HS-27A (cell line): ENCODE measurements around the gene CD244.

Experiments used
- DNase-seq: peaks from one replicate; pipeline ENCODE4 v3.0.0-alpha.2; 2012; ENCODE audit warnings: low read depth, missing footprints

CD244 gene

DNA sequence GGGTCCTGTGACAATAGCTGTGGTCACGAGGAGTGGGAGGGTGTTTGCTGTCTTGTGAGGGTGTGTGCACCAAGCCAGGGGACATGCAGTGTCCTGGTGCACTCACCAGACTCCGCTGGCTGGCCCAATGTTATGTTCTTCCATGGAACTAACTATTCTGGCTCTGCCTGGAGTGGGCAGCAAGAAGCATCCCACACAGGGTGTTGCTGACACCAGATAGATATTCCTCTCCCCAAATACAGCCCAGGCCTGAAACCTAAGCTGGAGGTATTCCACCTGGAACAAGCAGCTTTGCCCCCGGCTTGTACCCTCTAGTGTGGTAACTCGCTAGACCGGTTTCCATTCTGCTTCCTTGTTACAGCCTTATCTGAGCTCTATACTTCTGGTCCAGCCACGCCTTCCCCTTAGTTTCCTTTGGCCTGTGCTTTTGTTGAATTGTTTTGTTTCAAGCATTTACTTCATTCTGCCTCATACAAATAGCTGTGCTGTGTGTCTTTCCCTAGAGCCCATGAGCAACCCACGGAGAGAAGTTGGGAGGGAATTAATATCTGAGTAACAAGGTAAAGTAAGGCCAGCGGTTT, 81.4 kb downstream of the CD244 start:
- DNase-seq: no peak

DNA sequence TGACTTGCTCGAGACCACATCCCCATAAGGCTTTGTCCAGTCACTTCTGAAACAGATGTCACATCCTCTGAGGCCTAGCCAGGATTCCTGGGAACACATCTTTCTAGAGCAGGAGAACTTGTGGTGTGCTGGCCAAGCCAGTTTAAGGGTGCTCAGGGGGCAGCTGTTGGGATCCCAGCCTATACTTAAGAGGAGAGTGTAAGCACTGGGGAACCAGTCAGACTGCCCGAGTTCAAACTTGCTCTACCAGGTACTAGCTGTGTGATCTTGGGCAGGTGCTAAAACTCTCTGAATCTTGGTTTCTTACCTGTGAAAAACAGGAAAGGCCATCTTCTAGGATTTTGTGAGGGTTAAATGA, 82.3 kb downstream of the CD244 start:
- no peak for DNase-seq
